Stimulated activated CD8-positive, alpha-beta memory T cell treated with anti-CD3 and anti-CD28 coated beads, Interleukin-4, amount 100 ng/mL, for 1 hour (primary cell): ENCODE data around the gene RAB3C.
"Not testable (repeated sequence)": the region's sequence is repeated elsewhere in the genome, so short reads cannot be mapped to it uniquely, and the experiment has no call there.

Experiments used
- DNase-seq, 2 donors: peaks; one replicate each; pipeline ENCODE4 v3.0.0-alpha.2; 2020; ENCODE audit warnings: low read depth in 2 of 2, low spot score in 1 of 2

Gene RAB3C

GRCh38 chr5:58582803-58583491 lies at the start of gene RAB3C:
RAB3C (plus strand) TSS chr5:58583075; CDS start chr5:58583209, 134 bp downstream.
- DNase-seq = no peak

GRCh38 chr5:58541935-58542334 lies 40.9 kb upstream of the RAB3C start:
- not testable (repeated sequence) for DNase-seq

GRCh38 chr5:58542709-58543108 lies 40.2 kb upstream of the RAB3C start:
- DNase-seq = no peak

- no peak for DNase-seq
These were observed 39.2 kb upstream of the RAB3C start for GRCh38 chr5:58543723-58544122.

GRCh38 chr5:58544195-58544594 lies 38.7 kb upstream of the RAB3C start:
- DNase-seq = no peak

GRCh38 chr5:58544926-58545325 lies 37.9 kb upstream of the RAB3C start:
- DNase-seq = no peak

GRCh38 chr5:58545912-58546311 lies 37.0 kb upstream of the RAB3C start:
- DNase-seq = no peak

- no peak for DNase-seq
These were observed 34.8 kb upstream of the RAB3C start for GRCh38 chr5:58548068-58548467.

- DNase-seq = no peak
These were observed 31.4 kb upstream of the RAB3C start for GRCh38 chr5:58551492-58551891.

GRCh38 chr5:58557665-58558338 lies 25.1 kb upstream of the RAB3C start:
- not testable (repeated sequence) for DNase-seq

GRCh38 chr5:58563016-58563700 lies 19.7 kb upstream of the RAB3C start:
- DNase-seq = not testable (repeated sequence)

GRCh38 chr5:58564043-58564832 lies 18.6 kb upstream of the RAB3C start:
- DNase-seq = not testable (repeated sequence)

- no peak for DNase-seq
These were observed 17.8 kb upstream of the RAB3C start for GRCh38 chr5:58565033-58565432.

GRCh38 chr5:58571501-58571900 lies 11.4 kb upstream of the RAB3C start:
- no peak for DNase-seq

GRCh38 chr5:58572973-58573372 lies 9.9 kb upstream of the RAB3C start:
- DNase-seq = not testable (repeated sequence)

GRCh38 chr5:58579781-58580180 lies 3.1 kb upstream of the RAB3C start:
- DNase-seq = no peak

GRCh38 chr5:58582019-58582802 lies 664 bp upstream of the RAB3C start:
- DNase-seq = no peak

GRCh38 chr5:58595952-58596351 lies 13.1 kb downstream of the RAB3C start:
- DNase-seq = no peak

- DNase-seq = no peak
These were observed 15.6 kb downstream of the RAB3C start for GRCh38 chr5:58598440-58598839.

GRCh38 chr5:58599217-58599616 lies 16.3 kb downstream of the RAB3C start:
- no peak for DNase-seq

- DNase-seq = not testable (repeated sequence)
These were observed 17.7 kb downstream of the RAB3C start for GRCh38 chr5:58600613-58601012.
